Natural killer cell (primary cell): Measurements from ENCODE around the gene CDCA7. TPM values are rescaled to one million over a fixed set of nuclear protein-coding genes. Genes with fewer than 3 reads are reported as not detected.
"Not testable (repeated sequence)": the region's sequence is repeated elsewhere in the genome, so short reads cannot be mapped to it uniquely, and the experiment has no call there.

Experiments
- ATAC-seq, 3 donors: fragments of 150-1000 bp in 2 of 3; fragments of 200-7000 bp in 1 of 3; cut with Tn5 transposase; 1 replicate in 1 of 3; 2 replicates in 2 of 3; pipeline ENCODE4 v1.10.0; 2021; ENCODE audit warnings: mild to moderate bottlenecking in 2 of 3, moderate library complexity in 2 of 3
- DNase-seq, 2 donors: peaks; one replicate each; pipeline versions ENCODE4 v3.0.0 to v3.0.0-alpha.2; 2013 to 2021; ENCODE audit warnings: mixed read lengths in 1 of 2
- H3K27ac ChIP-seq: one replicate; pipeline ENCODE4 v1.5.1; 2013; ENCODE audit warnings: mild to moderate bottlenecking, low read length
- H3K27me3 ChIP-seq: one replicate; pipeline ENCODE4 v1.6.1; 2013; ENCODE audit warnings: low read length; ENCODE audit not compliant: control insufficient read depth, insufficient read depth
- H3K36me3 ChIP-seq: one replicate; pipeline ENCODE4 v1.6.1; 2013; ENCODE audit warnings: low read length; ENCODE audit not compliant: control insufficient read depth, insufficient read depth
- H3K4me1 ChIP-seq: one replicate; pipeline ENCODE4 v1.6.1; 2013; ENCODE audit warnings: low read length; ENCODE audit not compliant: control insufficient read depth, insufficient read depth
- H3K4me3 ChIP-seq: one replicate; pipeline ENCODE4 v1.5.1; 2013; ENCODE audit warnings: low read length
- H3K9me3 ChIP-seq: one replicate; pipeline ENCODE4 v1.6.1; 2013; ENCODE audit warnings: low read length; ENCODE audit not compliant: control insufficient read depth, insufficient read depth
- H3K27ac Mint-ChIP-seq, 2 donors: one replicate each; pipeline ENCODE4 v1.8.0; 2022; ENCODE audit warnings: mild to moderate bottlenecking in 2 of 2, mixed read lengths in 2 of 2, moderate library complexity in 1 of 2
- H3K27me3 Mint-ChIP-seq, 2 donors: one replicate each; pipeline ENCODE4 v1.8.0; 2022; ENCODE audit warnings: low read depth in 2 of 2, mixed read lengths in 2 of 2
- H3K36me3 Mint-ChIP-seq: one replicate; pipeline ENCODE4 v1.8.0; 2022; ENCODE audit warnings: mixed read lengths
- H3K4me1 Mint-ChIP-seq, 2 donors: one replicate each; pipeline ENCODE4 v1.8.0; 2022; ENCODE audit warnings: mixed read lengths in 2 of 2
- H3K4me3 Mint-ChIP-seq: one replicate; pipeline ENCODE4 v1.8.0; 2022; ENCODE audit warnings: mild to moderate bottlenecking, moderate library complexity, mixed read lengths
- H3K9me3 Mint-ChIP-seq, 2 donors: one replicate each; pipeline ENCODE4 v1.8.0; 2022; ENCODE audit warnings: mixed read lengths in 2 of 2
- WGBS: methylation state at CpG from one replicate; pipeline ENCODE4 v1.1.7; 2013; ENCODE audit warnings: missing lambda C conversion rate; ENCODE audit not compliant: insufficient coverage; 5-methylcytosine and 5-hydroxymethylcytosine counted together
- intact Hi-C: fragments of 100-400 bp; cut with micrococcal nuclease; formaldehyde crosslinking; loops from one replicate; pipeline ENCODE4 v1.14.2; 2022
- total RNA-seq, 4 donors: library from RNA; stranded (reverse); fragments of 120-200 nt in 1 of 4; gene quantifications; one replicate each; pipeline versions ENCODE4 v1.2.3 to v1.2.4, GENCODE V29; 2013 to 2022
- TF ChIP-seq, protein P1 (sequence below): fragments of 200-600 bp; IDR thresholded peaks from one replicate; pipeline ENCODE4 v1.8.0; 2022; ENCODE audit warnings: antibody characterized with exemption

CDCA7 gene
- total RNA-seq, 3 donors from 2014 or later (not counting 1 experiment from before 2014, with no cell fraction given) = 1.4 to 1.6 (median 1.5) TPM

DNA sequence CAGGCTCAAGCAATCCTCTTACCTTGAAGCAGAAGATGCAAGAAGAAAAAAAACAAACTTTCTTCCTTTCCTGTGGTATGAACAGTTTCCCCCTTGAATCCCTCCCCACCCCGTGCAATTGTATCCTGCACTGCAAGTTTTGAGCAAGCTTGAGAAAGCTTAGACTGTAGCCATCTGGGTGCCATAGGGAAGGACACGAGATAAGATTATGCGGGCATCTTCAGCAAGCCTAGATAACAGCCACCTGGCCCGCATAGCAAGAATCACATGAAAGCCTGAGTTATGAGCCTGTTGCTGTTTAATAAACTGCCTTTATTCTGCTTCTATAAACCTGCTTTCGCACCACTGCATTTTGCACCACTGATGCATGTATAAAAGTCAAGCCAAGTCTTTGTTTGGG is 27.3 kb upstream of the CDCA7 start:
- H3K27me3 Mint-ChIP-seq = peaks cover 8 to 10% of the 10 kb centered on the region in 2 donors
- H3K4me3 Mint-ChIP-seq = no peak overlapping the region
- H3K27ac Mint-ChIP-seq = no peak overlapping the region
- H3K4me1 Mint-ChIP-seq = no peaks in the 10 kb centered on the region
- H3K4me3 ChIP-seq = no peak overlapping the region
- DNase-seq = no peak
- H3K36me3 ChIP-seq = no peaks in the 10 kb centered on the region
- WGBS = 94% methylated on average over 5 of the region's 5 CpGs
- TF ChIP-seq, protein P1, sequence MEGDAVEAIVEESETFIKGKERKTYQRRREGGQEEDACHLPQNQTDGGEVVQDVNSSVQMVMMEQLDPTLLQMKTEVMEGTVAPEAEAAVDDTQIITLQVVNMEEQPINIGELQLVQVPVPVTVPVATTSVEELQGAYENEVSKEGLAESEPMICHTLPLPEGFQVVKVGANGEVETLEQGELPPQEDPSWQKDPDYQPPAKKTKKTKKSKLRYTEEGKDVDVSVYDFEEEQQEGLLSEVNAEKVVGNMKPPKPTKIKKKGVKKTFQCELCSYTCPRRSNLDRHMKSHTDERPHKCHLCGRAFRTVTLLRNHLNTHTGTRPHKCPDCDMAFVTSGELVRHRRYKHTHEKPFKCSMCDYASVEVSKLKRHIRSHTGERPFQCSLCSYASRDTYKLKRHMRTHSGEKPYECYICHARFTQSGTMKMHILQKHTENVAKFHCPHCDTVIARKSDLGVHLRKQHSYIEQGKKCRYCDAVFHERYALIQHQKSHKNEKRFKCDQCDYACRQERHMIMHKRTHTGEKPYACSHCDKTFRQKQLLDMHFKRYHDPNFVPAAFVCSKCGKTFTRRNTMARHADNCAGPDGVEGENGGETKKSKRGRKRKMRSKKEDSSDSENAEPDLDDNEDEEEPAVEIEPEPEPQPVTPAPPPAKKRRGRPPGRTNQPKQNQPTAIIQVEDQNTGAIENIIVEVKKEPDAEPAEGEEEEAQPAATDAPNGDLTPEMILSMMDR = no peak
- intact Hi-C loops = no loop called here
- H3K27ac ChIP-seq = no peak overlapping the region
- H3K27me3 ChIP-seq = no peaks in the 10 kb centered on the region
- peaks cover 9% of the 10 kb centered on the region in 2 donors for H3K9me3 Mint-ChIP-seq
- ATAC-seq = no peak
- no peaks in the 10 kb centered on the region for H3K4me1 ChIP-seq
- peaks cover 9% of the 10 kb centered on the region for H3K9me3 ChIP-seq
- H3K36me3 Mint-ChIP-seq = peaks cover 8% of the 10 kb centered on the region

DNA sequence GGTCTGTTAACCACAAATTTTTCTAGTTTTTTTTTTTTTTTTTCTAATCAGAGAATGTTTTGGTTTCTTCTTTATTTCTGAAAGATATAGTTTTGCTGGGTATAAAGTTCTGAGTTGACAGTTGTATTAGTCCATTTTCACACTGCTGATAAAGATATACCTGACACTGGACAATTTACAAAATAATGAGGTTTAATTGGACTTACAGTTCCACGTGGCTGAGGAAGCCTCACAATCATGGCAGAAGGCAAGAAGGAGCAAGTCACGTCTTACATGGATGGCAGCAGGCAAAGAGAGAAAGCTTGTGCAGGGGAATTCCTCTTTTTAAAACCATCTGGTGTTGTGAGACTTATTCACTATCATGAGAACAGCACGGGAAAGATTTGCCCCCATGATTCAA is 21.7 kb upstream of the CDCA7 start:
- H3K27ac Mint-ChIP-seq = not testable (repeated sequence)

DNA sequence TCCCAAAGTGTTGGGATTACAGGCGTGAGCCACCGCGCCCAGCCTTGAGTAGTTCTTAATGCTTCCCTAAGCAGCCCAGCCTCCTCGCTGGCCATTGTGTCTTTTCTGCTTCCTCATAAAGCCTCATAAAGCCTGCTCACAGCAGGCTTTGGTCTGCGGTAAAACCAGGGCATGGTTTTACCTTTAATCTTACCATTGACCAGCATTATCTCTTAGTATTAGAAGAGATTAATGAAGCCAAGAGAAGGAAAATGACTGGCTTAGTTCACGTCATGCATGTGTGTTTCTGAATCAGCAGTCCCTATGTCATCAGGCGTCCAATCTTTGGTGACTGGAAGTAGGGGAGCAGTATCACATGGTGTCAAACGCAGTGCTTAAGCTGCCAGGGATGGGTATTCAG is 14.9 kb upstream of the CDCA7 start:
- H3K27ac Mint-ChIP-seq = no peak overlapping the region
- H3K27me3 ChIP-seq = no peaks in the 10 kb centered on the region
- TF ChIP-seq, protein P1 = no peak

More for the DNA sequence above, 21.7 kb upstream of the CDCA7 start:
- 61% methylated on average over 3 of the region's 3 CpGs for WGBS
- ATAC-seq, intact Hi-C loops, H3K4me3 Mint-ChIP-seq, H3K36me3 ChIP-seq, DNase-seq, H3K9me3 ChIP-seq, H3K27ac ChIP-seq, H3K4me3 ChIP-seq, H3K27me3 ChIP-seq, H3K4me1 Mint-ChIP-seq, H3K9me3 Mint-ChIP-seq, H3K4me1 ChIP-seq: not testable (repeated sequence)
- H3K36me3 Mint-ChIP-seq = peaks cover 12% of the 10 kb centered on the region
- peaks cover 7 to 21% of the 10 kb centered on the region in 2 donors for H3K27me3 Mint-ChIP-seq

DNA sequence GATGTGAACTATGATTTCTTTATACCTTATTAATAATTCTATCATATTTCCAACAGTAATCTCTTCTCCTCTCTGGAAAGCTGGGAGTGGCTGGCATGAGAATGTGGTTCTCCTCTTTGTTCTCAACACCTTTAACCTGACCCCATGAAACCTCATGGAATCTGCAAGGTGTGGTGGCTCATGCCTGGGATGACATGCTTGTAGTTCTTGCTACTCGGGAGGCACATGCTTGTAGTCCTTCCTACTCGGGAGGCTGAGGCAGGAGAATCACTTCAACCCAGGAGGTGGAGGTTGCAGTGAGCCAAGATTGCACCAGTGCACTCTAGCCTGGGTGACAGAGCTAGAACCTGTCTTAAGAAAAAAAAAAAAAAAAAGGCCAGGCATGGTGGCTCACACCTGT is 10.8 kb upstream of the CDCA7 start:
- intact Hi-C loops = no loop called here
- Histone ChIP-seq H3K36me3 (no peaks in the 10 kb centered on the region), H3K27me3 (no peaks in the 10 kb centered on the region), H3K9me3 (peaks cover 12% of the 10 kb centered on the region), H3K4me3 (no peak overlapping the region), H3K4me1 (no peaks in the 10 kb centered on the region), H3K27ac (no peak overlapping the region)
- Mint-ChIP-seq H3K4me3 (no peak overlapping the region), H3K27me3 (peaks cover 2 to 7% of the 10 kb centered on the region in 2 donors), H3K27ac (no peak overlapping the region), H3K4me1 (no peaks in the 10 kb centered on the region), H3K36me3 (no peaks in the 10 kb centered on the region), H3K9me3 (peaks cover 2% of the 10 kb centered on the region in 2 donors)
- ATAC-seq (no peak), DNase-seq (no peak)
- TF ChIP-seq, protein P1 = no peak
- WGBS = 93% methylated on average over 2 of the region's 2 CpGs

More for the DNA sequence above, 14.9 kb upstream of the CDCA7 start:
- ATAC-seq (no peak), DNase-seq (no peak)
- H3K9me3 ChIP-seq = peaks cover 1% of the 10 kb centered on the region
- no peaks in the 10 kb centered on the region for H3K36me3 ChIP-seq
- intact Hi-C loops = no loop called here
- H3K4me1 ChIP-seq = no peaks in the 10 kb centered on the region
- WGBS = 95% methylated on average over 7 of the region's 8 CpGs
- no peak overlapping the region for H3K27ac ChIP-seq
- H3K27me3 Mint-ChIP-seq = peaks cover 6 to 32% of the 10 kb centered on the region in 2 donors
- no peaks in the 10 kb centered on the region for H3K4me1 Mint-ChIP-seq
- H3K36me3 Mint-ChIP-seq = no peaks in the 10 kb centered on the region
- peaks cover 0 to under 1% of the 10 kb centered on the region in 2 donors for H3K9me3 Mint-ChIP-seq
- no peak overlapping the region for H3K4me3 Mint-ChIP-seq
- H3K4me3 ChIP-seq = no peak overlapping the region
